ENCODE measurements around the gene ADGRL2.
A peak's percentile ranks its signal among the peaks of the same experiment; 100 is the strongest.

GRCh38 chr1:81811757-81812371 lies 11.1 kb downstream of the ADGRL2 start:
- TF ChIP-seq CTCF (conservative IDR thresholded peaks at IDR 0.05; ENCODE audit: low read depth, low read length) = no peak
- peak; percentile 27; the same call in 1 of the 2 replicates for TF ChIP-seq RAD21 (IDR thresholded peaks at IDR 0.05; ENCODE audit: low read length)
- no peak for TF ChIP-seq RFX5 (IDR thresholded peaks at IDR 0.05; ENCODE audit: low read depth, low read length)
- no peak for TF ChIP-seq POLR2A (IDR thresholded peaks at IDR 0.05; ENCODE audit: low read depth, low read length)
- no peak for TF ChIP-seq CHD1 (IDR thresholded peaks at IDR 0.05; ENCODE audit: low read depth, low read length)
- peak; percentile 47; the same call in 1 of the 2 replicates for TF ChIP-seq NFE2L2 (IDR thresholded peaks at IDR 0.05; ENCODE audit: low read depth, low read length)
- TF ChIP-seq, protein P1, sequence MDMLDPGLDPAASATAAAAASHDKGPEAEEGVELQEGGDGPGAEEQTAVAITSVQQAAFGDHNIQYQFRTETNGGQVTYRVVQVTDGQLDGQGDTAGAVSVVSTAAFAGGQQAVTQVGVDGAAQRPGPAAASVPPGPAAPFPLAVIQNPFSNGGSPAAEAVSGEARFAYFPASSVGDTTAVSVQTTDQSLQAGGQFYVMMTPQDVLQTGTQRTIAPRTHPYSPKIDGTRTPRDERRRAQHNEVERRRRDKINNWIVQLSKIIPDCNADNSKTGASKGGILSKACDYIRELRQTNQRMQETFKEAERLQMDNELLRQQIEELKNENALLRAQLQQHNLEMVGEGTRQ (IDR thresholded peaks at IDR 0.05; ENCODE audit: low read depth, low read length) = no peak
- no peak for TF ChIP-seq CEBPB (IDR thresholded peaks at IDR 0.05; ENCODE audit: low read depth, low read length)
- no peak for TF ChIP-seq SMC3 (IDR thresholded peaks at IDR 0.05; ENCODE audit: low read depth, low read length)
- no peak for TF ChIP-seq BHLHE40 (IDR thresholded peaks at IDR 0.05; ENCODE audit: low read depth, low read length)
- TF ChIP-seq ELK1 (IDR thresholded peaks at IDR 0.05; ENCODE audit: borderline replicate concordance, low read depth, low read length) = no peak

Measured in IMR-90 (cell line).